GM18909 (cell line): Measurements from ENCODE around the gene RFFL.
"Not testable (repeated sequence)": the region's sequence is repeated elsewhere in the genome, so short reads cannot be mapped to it uniquely, and the experiment has no call there.

Experiments used
- ATAC-seq: cut with Tn5 transposase; IDR thresholded peaks from one replicate; pipeline ENCODE4 v1.9.1; 2021; ENCODE audit warnings: mild to moderate bottlenecking; ENCODE audit not compliant: unreplicated experiment, poor library complexity

Gene RFFL

GRCh38 chr17:35063514-35064223 lies at the start of gene RFFL:
Gene RFFL, minus strand, starts transcription at chr17:35063707. Its CDS starts 37,154 bp downstream, at chr17:35026553.
- ATAC-seq: peak; percentile 91

- ATAC-seq: not testable (repeated sequence)
Measured at GRCh38 chr17:35110791-35111190, 47.3 kb upstream of the RFFL start.

DNA sequence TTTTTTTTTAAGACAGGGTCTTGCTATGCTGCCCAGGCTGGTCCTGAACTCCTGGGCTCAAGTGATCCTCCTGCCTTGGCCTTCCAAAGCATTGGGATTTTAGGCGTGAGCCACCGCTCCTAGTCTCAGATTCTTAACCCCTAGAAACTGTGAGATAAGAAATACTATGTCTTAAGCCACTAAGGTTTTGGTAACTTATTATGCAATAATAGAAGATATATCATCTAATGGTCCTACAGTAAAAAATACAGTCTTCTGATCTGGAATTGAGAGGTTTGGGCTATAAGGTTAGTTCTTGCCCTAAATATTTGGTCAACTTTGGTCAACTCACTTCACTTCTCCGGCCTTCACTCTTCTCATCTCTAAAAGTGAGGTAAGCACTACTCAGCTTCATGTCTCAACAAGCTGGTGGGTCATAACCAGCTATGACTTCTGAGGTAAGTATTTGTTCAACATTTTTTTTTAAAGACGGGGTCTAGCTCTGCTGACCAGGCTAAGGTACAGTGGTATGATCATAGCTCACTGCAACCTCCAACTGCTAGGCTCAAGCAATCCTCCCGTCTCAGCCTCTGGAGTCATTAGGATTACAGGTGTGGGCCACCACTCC lies 41.4 kb upstream of the RFFL start:
- ATAC-seq: no peak

DNA sequence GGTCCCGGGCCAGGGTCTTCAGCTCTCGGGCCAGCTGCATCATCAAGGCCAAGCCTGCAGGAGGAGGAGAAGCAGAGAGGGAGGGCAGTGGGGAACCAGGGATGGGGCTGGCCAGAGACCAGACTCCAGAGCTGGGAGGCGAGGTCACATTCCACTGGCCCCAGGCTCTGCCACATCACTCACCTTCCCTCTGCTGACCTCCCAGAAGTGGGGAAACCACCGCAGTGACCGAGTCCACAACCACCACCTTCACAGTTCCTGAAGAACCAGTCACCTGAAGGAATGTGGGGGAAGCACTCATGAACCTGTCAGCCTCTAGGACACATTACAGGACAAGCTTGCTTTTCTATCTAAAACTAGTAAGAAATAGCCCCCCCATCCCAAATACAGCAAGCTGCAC lies 39.8 kb upstream of the RFFL start:
- ATAC-seq: no peak

- no peak for ATAC-seq
Measured at GRCh38 chr17:35101725-35102124, 38.2 kb upstream of the RFFL start.

GRCh38 chr17:35101036-35101435 lies 37.5 kb upstream of the RFFL start:
- no peak for ATAC-seq

DNA sequence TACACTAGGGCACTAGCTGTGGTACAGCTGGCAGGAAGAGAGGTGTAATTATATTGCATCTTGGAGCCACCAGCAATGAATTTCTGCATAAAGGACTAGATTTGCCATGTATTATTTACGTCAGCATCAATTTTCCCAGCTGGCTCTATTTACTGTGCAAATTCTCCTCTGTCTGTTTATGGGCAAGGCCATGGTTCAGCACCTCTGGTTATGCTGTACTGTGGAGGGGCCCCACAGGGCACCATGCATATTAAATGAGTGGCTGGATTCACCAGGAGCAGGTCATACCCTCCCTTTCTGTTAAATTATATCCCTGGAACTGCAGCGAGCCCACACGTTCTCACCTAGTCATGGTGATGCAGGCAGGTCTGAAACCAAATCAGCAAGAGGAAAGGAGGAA lies 36.4 kb upstream of the RFFL start:
- ATAC-seq: no peak

- no peak for ATAC-seq
Measured at GRCh38 chr17:35097776-35098175, 34.3 kb upstream of the RFFL start.

GRCh38 chr17:35095741-35096140 lies 32.2 kb upstream of the RFFL start:
- ATAC-seq: no peak

GRCh38 chr17:35094902-35095301 lies 31.4 kb upstream of the RFFL start:
- no peak for ATAC-seq

GRCh38 chr17:35090707-35091106 lies 27.2 kb upstream of the RFFL start:
- ATAC-seq: not testable (repeated sequence)

- peak; percentile 1 for ATAC-seq
Measured at GRCh38 chr17:35089586-35090296, 26.2 kb upstream of the RFFL start.

DNA sequence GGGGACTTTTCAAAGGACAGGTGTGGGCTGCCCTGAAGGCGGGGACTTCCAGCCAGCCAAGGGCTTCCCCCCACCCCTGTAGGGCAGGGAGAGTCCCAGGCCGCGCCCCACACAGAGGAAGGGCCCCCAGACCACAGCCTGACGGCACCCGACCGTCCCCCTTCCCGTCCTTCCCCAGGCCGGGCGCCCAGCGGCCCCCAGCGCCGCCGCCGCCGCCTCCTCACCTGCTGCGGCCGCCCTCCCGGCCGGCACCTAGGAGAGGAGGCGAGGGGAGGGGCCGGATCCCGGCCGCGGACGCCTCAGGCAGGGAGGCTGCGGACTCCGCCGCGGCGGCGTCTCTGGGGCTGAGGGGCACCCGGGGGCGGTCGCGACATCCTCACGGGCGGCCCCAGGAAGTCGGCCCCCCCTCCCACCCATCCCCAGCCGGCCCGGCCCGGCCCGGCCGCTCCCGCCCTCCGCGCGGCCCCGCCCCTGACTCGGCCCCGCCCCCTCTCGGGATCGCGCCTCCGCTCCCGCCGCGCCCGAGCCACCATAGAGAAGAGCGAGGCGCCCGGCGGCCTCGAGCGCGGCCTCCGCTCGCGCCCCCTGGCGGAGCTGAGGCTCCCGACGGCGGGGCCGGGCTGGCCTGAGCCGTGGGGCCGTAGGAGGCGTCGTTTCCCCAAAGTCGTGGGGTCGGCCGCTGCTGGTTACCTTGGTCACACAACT lies 25.5 kb upstream of the RFFL start:
- peak; percentile 74 for ATAC-seq

DNA sequence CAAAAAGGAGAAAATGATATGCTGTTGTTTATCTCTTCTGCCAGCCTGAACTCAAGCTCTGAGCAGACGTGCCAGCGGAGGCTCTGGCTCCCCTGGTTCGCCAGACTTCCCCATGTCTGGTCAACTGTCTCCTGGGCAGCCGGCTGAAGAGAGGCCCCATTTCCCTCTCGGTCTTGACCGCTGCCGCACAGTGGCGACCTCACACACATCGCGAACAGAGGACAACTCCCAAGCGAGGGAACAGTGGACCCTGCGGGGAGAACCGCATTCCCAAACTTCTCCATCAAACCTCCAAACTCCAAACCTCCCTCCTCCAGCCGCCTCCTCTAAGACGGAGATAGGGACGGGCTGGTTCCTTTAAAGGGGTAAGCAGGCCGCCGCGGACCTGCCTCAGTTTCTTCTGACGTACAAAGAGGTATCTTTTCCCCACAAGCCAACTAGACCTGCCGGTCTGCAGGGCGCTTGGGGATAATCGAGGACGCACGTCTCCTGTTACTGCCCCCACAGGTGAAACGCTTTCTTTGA lies 24.9 kb upstream of the RFFL start:
- ATAC-seq: peak; percentile 15

GRCh38 chr17:35087731-35088355 lies 24.3 kb upstream of the RFFL start:
- ATAC-seq: no peak

DNA sequence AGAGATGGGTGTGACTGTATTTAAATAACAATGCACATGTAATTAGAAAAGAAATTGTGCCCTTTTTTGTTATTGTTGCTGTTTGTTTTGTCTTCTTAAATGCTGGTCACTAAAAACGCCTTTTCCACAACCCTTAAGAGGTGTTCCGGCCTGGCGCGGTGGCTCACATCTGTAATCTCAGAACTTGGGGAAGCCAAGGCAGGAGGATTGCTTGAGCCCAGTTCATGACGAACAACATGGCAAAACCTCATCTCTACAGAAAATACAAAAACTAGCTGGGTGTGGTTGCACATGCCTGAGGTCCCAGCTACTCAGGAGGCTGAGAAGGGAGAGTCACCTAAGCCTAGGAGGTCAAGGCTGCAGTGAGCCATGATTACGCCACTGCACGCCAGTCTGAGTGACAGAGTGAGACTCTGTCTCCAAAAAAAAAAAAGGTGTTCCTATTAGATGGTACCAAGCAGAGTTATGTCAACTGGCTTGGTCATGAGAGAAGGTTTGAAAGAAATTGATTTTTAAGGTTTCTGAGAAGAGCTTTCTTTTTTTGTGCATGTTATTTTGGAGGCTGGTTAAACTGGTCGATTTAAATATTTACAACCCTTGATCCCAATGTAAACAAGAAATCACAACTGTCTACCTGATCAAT lies 23.5 kb upstream of the RFFL start:
- ATAC-seq: no peak

DNA sequence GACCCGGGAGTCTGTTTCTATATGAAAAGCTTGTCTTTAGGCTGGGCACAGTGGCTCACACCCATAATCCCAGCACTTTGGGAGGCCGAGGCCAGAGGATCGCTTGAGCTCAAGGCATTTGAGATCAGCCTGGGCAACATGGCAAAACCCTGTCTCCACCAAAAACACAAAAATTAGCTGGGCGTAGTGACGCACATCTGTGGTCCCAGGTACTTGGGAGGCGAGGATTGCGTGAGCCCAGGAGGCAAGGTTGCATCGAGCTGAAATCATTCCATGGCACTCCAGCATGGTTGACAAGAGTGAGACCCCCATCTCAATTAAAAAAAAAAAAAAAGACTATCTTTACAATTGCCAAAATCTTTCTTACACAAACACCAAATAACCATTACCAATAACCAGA lies 22.7 kb upstream of the RFFL start:
- ATAC-seq: no peak

DNA sequence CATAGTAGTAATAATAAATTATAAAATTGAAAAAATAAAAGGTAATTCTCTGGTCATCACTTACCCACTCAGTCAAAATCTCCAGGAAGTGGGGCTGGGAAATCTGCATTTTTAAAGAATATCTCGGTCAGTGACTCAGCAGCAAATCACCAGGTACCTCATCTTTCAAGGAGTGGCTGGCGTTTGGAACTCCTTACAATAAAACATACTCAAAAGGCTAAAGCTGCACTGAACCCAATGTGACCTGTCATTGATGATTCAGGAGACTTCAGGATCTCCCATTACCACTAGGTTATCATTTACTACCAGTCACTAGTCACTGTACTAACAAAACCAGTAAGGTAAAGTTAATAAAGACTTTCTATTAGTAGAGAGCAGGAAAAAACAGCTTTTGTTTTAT lies 21.5 kb upstream of the RFFL start:
- no peak for ATAC-seq

DNA sequence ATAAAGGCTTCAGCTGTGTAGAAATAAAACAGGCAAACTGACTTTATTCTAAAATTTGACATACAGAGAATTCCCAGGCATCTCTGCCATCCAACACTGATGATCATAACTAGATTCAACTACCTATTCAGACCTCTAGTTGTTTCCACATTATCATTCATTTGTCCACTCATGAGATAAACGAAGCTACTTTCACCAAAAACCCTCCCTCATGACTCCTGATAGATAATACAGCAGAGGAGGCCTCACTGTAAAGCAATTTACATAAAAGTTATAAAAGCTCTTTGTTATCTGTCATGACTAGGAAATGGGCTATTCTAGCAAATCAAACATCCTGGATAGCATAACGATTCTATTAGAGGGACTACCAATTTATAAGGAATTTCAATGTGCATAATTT lies 19.6 kb upstream of the RFFL start:
- no peak for ATAC-seq
